NCI-H774 (cell line): ENCODE data around the gene CXCL12.

ENCODE experiments used
- DNase-seq: peaks from one replicate; lab custom pipeline; 2025; lab: John Stamatoyannopoulos, UW

Gene CXCL12

DNA sequence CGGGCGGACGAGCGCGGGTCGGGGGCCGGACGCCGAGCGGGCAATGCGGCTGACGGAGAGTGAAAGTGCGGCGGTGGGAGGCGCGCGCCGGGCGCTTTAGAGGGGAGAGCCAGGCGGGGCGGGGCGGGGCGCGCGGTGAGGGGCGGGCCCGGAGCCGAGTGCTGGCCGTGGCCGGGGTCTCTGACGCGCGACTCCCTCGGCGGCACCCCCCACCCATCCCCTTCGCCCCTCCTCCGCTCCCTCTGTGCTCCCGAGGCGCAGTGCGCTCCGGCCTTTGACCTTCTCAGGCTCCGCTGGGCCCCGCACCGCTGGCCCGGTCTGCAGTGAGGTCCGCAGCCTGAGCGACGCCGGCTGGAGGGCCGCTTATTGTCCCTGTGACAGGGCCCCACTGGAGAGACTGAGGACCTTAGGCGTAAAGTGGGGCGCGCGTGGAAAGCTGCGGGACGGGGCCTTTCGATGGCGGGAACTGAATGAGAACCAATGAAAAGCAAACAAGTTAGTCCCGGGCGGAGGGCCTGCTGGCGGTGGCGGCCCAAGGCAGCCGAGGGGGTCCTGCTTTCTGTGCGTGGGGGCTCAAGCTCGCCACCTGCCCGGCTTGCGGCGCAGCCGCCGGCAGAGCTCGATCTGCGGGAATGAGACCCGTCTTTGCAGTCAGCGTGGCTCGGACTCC lies at the start of gene CXCL12:
TSS of gene CXCL12 (minus strand) at position 72 of the 670 bp plus-strand sequence. CDS start 92 bp downstream, outside the sequence.
- DNase-seq: no peak

DNA sequence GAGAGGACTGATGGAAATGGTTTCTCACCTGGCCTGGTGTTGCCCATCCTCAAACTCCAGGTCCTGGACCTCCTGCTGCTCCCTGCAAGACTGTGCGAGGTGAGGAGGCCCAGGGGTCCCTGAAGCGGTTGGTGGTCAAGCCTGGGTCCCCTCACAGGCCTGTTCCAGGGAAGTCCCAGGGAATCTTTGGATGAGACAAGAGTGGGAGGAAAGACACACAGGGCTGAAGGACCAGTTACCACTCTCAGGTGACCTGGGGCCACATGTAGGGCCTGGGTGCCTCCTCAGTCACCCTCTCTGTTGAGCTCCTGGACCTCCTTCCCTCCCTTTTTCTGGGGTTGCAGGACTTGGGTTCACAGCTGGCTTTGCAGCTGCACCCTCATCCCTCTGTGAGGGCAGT lies 42.6 kb upstream of the CXCL12 start:
- no peak for DNase-seq

GRCh38 chr10:44427037-44427436 lies 42.1 kb upstream of the CXCL12 start:
- DNase-seq: no peak

DNA sequence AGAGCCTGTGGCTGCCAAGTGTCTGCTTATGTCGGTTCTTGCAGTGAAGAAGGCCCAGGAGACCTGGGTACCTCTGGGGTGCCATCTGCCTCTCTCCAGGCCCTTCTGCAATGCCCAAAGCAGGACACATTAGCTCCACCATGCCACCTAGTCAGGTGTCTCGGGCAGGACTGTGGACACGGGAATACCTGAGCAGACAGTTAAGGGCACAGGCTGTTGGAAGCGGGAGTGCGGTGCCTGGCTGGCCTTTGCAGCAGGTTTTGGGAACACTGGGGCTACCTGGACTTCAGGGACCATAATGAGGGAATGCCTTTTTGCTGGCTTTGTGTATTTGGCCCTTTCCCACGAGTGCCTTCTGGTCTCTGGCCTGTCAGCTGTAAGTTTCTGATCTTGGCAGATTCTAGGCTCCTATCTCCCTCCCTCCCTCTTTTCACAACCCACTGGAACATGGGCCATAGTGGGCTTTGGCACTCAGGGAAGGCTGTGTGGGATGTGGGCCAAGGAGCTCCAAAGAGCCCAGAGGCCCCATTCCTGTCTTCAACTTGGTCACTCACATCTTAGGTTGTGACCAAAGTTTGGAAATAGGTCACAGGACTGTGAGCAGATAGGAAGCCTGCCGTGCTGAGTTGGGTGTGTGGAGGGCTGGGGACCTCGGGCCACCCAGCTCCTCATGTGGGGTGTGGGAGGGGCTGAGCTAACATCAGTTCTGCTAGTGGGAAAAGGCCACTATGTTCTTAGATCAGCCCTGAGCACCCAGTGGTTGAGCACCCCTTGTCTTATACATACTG lies 41.5 kb upstream of the CXCL12 start:
- DNase-seq: no peak

DNA sequence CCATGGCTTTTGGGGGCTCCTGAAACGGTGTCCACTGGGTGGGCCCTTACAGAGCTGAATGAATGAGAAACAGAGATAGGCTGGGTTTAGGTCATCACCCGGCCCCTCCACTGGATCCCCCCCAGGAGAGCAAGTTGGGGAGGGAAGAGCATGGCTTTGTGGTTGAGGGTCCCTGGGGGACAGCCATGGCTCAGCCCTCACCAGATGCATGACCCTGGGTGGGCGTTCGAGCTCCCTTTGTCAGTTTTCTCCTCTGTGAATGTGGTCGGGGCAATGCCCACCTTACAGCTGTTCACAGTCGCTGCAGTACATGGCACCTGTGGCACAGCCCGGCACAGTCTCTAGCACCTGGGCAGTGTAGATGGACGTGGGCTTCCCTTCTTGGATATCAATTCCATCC lies 40.6 kb upstream of the CXCL12 start:
- no peak for DNase-seq

DNA sequence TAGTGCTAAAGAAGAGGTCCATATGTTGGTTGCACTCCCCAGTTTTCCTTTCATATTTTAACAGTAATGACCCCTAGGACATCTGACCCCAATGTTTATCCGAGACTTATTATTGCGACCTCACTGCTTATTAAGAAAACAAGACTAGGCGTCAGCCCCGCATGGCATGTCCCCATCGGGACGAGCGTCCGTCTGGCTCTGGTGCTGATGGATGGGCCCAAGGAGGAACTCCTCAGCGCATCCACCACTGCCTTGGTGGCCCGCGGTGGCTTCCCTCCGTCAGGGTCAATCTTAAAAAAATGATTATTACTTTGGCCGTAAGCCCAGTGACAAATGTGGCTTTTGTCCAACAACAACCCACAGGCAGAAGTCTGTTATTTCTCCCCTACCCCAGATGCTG lies 40.1 kb upstream of the CXCL12 start:
- no peak for DNase-seq

GRCh38 chr10:44424298-44424697 lies 39.4 kb upstream of the CXCL12 start:
- DNase-seq: no peak

- DNase-seq: no peak
These were observed 37.7 kb upstream of the CXCL12 start for GRCh38 chr10:44422570-44423101.

- DNase-seq: no peak
These were observed 37.3 kb upstream of the CXCL12 start for GRCh38 chr10:44422153-44422552.

GRCh38 chr10:44419790-44420549 lies 35.1 kb upstream of the CXCL12 start:
- DNase-seq: no peak

- no peak for DNase-seq
These were observed 33.7 kb upstream of the CXCL12 start for GRCh38 chr10:44418637-44419036.

DNA sequence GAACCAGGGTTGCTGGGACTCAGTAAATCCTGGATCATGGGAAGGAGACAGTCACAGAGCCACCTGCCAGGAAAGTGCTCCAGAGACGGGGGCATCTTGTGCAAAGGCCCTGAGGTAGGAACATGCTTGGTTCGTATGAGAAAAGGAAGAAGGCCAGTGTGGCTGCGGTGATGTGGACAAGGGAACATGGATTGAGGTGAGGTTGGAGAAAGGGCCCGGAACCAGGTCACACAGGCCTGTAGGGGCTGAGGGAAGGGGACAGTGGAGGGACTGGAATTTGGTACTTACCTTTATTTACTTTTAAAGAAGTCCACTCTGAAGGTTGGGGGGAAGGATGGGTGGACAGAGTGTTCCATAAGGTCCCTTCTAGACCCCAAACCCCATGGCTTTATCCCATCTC lies 32.9 kb upstream of the CXCL12 start:
- DNase-seq: no peak

DNA sequence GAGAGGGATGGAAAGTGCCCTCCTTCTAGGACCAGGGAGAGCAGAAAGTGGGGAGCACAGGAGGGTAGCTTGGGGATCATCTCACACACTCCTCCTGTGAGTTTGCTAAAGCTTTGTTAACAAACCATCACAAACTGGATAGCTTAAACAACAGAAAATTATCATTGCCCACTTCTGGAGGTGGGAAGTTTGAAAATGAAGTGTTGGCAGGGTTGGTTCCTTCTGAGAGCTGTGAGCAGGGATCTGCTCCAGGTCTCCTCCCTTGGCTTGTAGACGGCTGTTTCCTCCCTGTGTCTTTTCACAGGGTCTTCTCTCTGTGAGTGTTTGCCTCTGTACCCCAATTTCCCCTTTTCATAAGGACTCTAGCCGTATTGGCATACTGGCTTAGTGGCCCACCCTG lies 32.0 kb upstream of the CXCL12 start:
- DNase-seq: no peak

DNA sequence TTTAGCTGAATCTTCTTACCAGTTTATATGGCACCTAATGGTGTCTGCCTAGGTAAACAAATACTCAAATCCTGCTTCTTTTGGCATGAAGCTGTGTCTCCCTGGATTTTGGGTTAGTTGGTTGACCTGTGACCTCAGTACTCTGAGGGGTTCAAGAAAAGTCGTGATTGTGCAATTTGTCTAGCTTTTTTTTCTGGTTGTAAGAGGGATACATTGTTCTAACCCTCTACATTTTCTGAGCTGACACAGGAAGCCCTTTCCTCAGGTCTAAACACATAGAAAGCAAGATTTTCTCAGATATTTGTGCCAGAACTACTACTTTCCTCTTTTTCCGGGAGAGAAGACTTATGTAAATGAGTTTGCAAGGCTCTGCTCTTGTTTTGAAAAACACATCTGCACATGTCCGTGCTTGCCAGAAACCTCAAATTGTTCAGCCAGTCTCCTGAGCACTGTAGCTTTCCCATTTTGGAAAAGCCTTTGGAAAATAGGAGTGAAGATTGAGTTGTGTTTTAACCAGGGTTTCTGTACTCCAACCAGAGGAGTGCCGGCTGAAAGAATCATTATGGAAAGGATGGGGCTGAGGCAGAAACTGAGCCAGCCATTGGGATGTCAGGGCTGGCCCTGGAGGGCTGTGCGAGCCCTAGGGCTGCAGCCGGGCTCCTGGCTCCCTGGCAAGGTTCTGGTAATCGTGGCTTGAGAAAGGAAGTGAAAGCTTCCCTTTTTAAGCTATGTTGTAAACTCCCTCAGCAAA lies 31.3 kb upstream of the CXCL12 start:
- no peak for DNase-seq

- no peak for DNase-seq
These were observed 30.2 kb upstream of the CXCL12 start for GRCh38 chr10:44415121-44415520.

GRCh38 chr10:44413416-44413815 lies 28.5 kb upstream of the CXCL12 start:
- DNase-seq: no peak

- no peak for DNase-seq
These were observed 26.4 kb upstream of the CXCL12 start for GRCh38 chr10:44411251-44411650.

DNA sequence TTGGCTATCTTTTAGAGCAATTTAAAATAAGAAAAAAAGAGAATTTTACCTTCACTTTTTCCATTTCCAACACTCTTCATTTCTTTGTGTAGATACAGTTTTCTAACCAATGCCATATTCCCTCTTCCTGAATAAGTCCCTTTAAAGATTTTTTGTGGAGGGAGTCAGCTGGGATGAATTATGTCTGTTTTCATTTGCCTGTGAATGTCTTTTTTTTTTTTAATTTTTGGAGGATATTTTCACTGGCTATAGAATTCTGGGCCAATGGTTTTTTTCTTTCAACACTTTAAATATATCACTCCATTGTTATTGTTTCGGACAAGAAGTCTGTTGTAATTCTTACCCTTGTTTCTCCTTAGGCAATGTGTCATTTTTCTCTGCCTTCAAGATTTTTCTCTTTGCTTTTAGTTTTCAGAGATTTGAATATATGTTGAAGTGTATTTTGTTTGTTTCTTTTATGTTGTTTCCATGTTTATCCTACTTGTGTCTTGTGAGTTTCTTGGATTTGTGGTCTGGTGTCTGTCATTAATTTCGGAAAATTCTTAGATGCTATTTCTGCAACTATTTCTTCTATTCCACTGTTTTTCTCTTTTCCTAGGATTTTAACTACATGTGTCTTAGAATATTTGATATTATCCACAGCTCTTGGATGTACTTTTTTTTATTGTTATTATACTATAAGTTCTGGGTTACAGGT lies 20.0 kb upstream of the CXCL12 start:
- no peak for DNase-seq

DNA sequence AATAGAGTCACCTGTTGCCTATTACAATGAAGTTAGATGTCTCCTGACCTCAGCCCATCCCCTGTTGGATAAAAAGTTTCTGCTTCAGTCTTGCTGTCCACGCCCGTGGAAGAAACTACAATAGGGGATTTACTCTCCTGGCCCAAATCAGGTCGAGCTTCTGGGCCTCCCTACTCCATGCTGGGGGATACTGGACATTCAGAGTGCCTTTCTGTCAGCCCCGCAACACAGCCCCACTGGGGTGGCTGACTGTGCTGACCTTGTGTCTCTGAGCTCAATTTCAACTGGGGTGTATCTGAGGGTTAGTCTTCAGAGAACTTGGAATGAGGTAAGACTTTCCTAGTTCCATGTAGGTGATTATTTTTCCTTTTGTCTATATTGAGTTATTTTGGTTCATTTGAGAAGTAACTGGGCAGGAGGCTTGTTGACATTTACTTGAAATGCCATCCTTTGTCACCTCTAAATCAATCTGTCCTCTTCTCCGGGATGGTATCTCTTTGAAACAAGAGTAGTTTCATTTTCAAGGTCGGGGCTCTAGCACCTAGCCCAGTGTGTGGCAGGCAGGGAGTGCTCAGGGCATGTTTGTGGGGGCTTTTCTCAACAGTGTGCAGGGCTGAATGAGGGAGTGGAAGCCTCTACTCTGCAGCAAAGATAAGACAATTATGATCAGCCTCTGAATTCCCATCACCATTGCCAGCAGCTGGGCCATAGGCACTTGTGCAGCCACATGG lies 17.7 kb upstream of the CXCL12 start:
- no peak for DNase-seq

DNA sequence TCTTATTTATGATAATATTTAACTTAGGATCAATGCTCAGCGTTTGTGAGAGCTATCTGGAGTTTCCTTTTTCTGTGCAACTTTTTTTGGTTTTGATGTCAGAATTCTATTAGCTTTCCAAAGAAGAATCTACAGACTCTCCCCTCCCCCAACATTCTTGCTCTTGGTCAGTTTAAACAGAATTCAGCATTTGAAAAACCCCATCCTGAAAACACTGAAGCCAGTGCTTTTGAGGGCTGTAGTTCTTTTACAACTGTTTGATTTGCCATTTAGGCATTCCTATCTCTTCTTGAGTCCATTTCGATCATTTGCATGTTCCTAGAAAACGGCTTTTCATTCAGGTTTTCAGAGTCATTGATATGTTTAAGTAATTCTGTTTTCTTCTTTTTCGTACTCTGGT lies 15.6 kb upstream of the CXCL12 start:
- DNase-seq: no peak
